HG03520 (cell line): ENCODE data around the gene OLFM4.
"Not testable (repeated sequence)": the region's sequence is repeated elsewhere in the genome, so short reads cannot be mapped to it uniquely, and the experiment has no call there.

Experiments
- ATAC-seq: cut with Tn5 transposase; IDR thresholded peaks from one replicate; pipeline ENCODE4 v1.9.1; 2021; ENCODE audit warnings: mild to moderate bottlenecking, moderate library complexity; ENCODE audit not compliant: unreplicated experiment

OLFM4 gene

GRCh38 chr13:53028637-53029203 is at the start of gene OLFM4:
OLFM4 (plus strand) TSS chr13:53028813; CDS start chr13:53028837, 24 bp downstream.
- no peak for ATAC-seq

DNA sequence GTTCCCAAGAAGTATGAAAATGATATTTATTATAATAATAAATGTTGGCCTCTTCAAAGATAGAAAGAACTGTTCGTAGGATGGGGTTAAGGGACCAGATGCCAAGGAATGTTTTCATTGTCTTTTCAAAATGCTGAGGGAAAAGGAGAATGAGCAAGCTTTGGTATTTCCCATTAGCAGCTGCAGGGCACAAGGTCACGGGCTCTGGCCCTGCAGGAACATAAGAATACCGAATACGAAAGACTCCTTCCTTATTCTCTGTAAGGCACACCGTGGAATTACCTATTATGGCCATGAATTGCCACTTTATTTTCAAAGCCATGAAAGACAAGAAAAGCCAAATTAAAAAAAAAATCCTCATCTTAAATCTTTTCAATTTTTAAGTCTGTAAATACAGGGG is 49.6 kb upstream of the OLFM4 start:
- no peak for ATAC-seq

- ATAC-seq = no peak
Measured at GRCh38 chr13:52980695-52981094, 47.9 kb upstream of the OLFM4 start.

DNA sequence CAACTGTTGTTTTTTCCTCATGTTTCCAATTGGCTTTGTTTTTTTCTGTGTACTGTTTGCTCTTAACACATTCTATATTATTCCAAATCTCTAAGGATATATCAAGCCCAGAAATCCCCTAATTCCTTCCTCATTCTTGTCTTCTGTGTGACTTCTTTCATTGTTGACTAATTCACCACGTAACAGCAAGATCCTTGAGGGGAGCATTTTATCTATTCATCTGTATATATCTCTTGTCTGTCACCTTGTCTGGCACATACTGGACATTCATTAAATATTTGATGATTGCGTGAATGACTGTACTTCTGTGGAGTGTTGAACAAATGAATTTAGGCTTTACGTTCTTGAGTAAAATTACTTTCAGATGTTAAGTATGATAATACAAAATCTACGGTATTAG is 44.8 kb upstream of the OLFM4 start:
- no peak for ATAC-seq

- no peak for ATAC-seq
Measured at GRCh38 chr13:52984881-52985363, 43.7 kb upstream of the OLFM4 start.

- ATAC-seq = no peak
Measured at GRCh38 chr13:52991344-52992020, 37.1 kb upstream of the OLFM4 start.

- no peak for ATAC-seq
Measured at GRCh38 chr13:52992110-52992509, 36.5 kb upstream of the OLFM4 start.

GRCh38 chr13:52994051-52994450 is 34.6 kb upstream of the OLFM4 start:
- ATAC-seq = no peak

- ATAC-seq = no peak
Measured at GRCh38 chr13:52994865-52995264, 33.7 kb upstream of the OLFM4 start.

DNA sequence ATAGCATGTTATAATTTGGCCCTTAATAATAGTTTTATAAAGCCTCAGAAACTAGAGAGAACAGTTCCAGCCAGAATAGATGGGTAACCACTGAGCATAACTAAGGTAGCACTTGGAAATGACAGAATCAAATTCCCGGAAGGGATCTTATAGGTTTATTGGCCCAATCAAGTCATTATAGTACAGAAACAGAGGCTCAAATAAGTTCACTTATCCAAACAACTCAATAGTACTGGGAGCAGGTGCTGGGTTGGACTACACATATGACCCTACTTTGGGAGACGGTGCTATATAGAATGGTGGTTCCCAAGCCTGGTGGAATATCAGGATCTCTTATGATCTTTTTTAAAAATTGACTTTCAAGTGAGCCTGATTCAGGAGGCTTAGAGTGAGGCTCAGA is 32.7 kb upstream of the OLFM4 start:
- ATAC-seq = no peak

DNA sequence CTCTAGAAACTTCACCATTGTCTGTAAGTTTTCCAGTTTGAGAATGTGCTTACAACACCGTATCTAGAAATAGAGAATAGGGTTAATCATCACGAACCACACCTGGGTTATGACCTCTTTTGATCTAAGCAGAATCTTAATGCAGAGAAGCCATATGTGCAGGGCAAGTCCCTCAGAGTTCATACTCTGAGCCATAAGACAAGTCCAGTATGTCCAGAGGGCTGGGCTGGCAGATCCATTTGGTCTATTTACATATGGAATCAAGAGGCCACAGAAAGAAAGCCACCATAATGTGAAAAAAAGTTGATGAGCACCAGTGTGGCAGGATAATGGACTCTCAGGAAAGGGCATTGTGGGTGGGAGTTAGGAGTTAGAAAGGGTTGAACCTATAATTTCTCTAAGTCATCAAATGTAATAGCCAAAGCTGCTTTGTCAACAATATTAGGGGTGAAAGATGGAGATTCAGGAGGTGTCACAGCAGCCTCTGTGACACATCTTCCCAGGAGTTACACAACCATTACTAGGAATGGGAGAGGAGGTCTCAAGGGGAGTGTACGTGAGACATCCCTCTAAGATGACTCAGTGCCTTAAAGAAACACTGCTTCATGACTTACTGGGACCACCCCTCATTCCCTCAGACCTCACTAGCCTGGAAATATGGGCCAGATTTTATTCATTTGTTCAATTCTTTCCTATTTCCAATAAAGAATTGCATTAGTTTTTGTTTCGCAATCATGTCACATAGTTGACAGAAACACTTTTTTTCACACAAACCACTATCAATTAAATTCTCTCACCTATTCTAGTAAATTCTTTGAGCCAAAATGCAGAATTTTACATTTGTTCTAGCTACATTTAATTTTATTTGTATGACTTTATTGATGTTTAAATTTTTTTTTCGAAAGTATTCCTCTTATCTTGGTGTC is 30.4 kb upstream of the OLFM4 start:
- no peak for ATAC-seq

DNA sequence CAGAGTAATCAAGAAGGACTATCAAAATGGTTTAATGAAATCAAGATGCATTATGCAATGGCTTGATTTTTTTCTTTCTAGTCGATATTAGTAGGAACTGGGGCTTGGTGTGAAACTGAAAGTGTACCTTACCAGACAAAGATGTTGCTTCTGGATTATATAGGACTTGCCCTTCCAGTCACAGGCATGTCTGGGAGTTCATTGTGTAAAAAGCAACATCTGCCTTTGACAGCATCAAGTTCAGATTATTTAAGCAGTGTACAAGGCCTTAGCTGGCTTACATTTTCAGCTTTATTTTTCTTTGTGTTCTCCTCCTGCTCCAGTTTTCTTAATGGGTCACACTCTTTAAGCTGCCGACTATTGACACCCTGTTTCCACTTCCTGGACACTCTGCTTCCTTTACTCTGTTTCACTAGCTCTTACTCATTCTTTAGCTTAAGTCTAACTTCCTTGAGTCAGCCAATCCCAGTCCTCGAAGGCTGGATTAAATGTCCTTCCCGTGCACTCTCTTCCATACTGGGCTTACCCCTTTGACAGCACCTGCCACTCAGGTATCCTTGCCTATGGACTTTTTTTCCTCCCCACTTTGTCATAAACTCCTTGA is 29.4 kb upstream of the OLFM4 start:
- ATAC-seq = no peak

GRCh38 chr13:53001444-53002225 is 27.0 kb upstream of the OLFM4 start:
- ATAC-seq = no peak

DNA sequence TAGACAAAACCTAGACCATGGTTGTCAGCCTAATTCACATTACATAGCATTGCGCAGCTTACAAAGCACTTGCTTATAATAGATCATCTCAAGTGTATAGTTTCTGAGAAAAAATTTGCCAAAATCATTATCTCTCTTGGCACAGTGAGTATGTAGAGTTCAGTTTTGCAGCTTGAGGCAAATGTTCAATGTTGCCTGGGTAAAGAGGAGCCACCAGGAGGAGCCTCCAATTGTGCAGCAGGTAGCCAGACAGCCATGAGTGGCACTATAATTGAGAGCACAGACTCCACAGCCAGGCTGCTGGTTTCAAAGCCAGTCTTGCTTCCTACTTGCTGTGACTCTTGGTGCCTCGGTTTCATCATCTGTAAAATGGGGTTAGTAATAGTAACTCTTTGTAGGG is 24.0 kb upstream of the OLFM4 start:
- ATAC-seq = no peak

- no peak for ATAC-seq
Measured at GRCh38 chr13:53005626-53006025, 23.0 kb upstream of the OLFM4 start.

- ATAC-seq = no peak
Measured at GRCh38 chr13:53007872-53008271, 20.7 kb upstream of the OLFM4 start.

DNA sequence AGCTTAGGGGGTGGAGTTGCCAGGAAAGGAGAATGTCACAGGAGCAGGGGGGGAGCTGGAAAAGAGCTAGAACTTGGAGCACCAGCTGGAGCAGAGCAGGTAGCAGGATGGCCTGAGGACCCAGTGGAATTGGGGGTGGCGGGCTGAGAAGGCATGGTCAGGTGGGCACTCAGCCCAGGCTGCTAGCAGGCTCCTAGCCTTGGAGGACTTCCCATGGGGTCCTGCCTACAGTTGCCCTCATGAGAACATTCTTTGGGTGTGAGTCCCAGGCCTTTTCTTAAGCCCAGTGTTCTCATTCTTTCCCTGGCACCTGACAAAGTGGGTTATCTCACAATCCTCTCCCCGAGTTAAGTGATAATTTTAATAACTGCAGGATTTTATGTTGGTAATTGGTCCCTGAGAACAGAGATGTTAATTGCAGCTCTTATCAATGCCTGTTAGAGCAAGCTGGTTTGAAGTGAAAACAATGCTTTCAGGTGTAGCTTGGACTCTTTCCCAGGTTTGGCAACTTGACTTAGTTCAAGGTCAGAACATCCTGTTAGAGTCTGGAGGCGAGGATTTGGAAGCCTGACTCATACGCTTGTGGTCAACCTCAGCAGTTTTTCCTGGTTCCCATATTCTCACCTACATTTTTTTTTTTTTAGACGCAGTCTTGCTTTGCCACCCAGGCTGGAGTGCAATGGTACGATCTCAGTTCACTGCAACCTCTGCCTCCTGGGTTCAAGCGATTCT is 18.1 kb upstream of the OLFM4 start:
- ATAC-seq = no peak

GRCh38 chr13:53012707-53013106 is 15.9 kb upstream of the OLFM4 start:
- peak; percentile 56 for ATAC-seq

DNA sequence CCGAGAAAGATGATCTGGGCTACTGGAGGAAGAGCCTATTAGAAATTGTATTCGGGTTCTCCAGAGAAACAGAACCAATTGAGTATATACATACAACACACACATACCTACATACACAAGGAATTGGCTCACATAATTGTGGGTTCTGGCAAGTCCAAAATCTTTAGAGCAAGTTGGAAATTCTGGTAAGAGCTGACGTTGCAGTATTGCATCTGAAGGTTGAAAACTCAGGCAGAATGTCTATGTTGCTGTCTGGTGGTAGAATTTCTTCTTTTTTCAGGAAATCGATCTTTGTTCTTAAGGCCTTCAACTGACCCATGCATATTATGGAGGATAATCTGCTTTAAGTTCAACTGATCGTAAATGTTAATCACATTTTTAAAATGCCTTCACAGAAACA is 15.5 kb upstream of the OLFM4 start:
- no peak for ATAC-seq

DNA sequence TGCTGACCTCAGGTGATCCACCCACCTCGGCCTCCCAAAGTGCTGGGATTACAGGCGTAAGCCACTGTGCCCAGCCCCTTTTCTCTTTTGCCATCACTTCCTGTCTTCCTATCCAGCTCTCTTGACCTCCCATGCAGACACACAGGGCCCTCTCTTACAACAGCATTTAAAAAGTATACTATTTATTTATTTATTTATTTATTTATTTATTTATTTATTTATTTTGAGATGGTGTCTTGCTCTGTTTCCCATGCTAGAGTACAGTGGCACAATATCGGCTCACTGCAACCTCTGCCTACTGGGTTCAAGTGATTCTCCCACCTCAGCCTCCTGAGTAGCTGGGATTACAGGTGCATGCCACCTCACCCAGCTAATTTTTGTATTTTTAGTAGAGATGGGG is 14.6 kb upstream of the OLFM4 start:
- not testable (repeated sequence) for ATAC-seq
